Mononuclear cell (primary cell): ENCODE results near the gene UBE2D2. TPM values are rescaled to one million over a fixed set of nuclear protein-coding genes. Genes with fewer than 3 reads are reported as not detected.
"Not testable (repeated sequence)": the region's sequence is repeated elsewhere in the genome, so short reads cannot be mapped to it uniquely, and the experiment has no call there.

Source experiments
- H3K27me3 ChIP-seq: 2 replicates; pipeline ENCODE4 v1.6.0; 2011; ENCODE audit warnings: low read length, control low read depth; ENCODE audit not compliant: insufficient read depth
- H3K4me1 ChIP-seq: 2 replicates; pipeline ENCODE4 v1.5.1; 2011; ENCODE audit warnings: mild to moderate bottlenecking, low read length, control low read depth; ENCODE audit not compliant: insufficient read depth
- H3K4me3 ChIP-seq: 2 replicates; pipeline ENCODE4 v1.5.1; 2011; ENCODE audit warnings: mild to moderate bottlenecking, low read length, moderate library complexity
- H3K9me3 ChIP-seq: 2 replicates; pipeline ENCODE4 v1.5.1; 2011; ENCODE audit warnings: low read depth, mild to moderate bottlenecking, control low read depth, low read length
- total RNA-seq: library from RNA; depleted of rRNA; stranded (reverse); fragments of >200 nt; gene quantifications from one replicate; pipeline ENCODE4 v1.2.3, GENCODE V29; 2012

The UBE2D2 gene
- total RNA-seq, 1 donor: 81.5 TPM

DNA sequence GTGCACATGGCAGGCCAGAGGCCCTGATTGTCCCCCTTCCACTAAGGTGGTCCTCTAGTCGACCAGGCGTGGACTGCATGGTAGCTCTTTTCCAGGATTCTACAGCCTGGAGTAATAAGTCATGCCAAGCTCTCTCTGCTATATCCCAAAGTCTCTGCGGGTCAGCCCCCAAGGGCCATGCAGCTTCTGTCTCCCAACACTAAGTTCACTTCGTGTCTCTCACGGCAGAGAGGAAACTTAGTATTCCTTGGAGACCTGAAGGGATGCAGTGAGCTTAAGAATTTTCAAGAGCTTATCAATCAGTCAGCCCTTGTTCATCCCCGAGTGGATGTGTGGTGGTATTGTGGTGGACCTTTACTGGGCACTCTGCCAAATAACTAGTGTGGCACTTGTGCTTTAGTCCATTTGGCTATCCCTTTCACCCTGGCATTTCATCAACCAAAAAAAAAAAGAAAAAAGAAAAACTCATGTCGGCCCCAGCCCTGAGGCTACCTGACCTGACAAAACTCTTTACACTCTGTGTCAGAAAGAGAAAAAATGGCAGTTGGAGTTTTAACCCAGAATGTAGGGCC is 33.2 kb upstream of the UBE2D2 start:
- H3K27me3 ChIP-seq, H3K4me3 ChIP-seq, H3K9me3 ChIP-seq: not testable (repeated sequence)
- H3K4me1 ChIP-seq: peaks cover 11% of the 10 kb centered on the region

DNA sequence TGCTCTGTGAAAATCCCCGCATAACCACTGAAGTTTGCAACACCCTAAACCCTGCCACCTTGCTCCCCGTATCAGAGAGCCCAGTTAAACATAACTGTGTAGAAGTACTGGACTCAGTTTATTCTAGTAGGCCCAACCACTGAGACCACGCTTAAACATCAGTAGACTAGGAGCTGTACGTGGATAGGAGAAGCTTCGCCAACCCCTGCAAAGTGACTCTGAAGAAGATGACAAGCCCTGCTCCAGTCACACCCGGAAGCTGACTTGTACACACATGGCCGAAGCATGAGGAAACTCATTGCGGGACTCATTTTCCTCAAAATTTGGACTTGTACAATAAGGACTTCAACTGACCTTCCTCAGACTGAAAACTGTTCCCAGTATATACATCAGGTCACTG is 32.4 kb upstream of the UBE2D2 start:
- not testable (repeated sequence) for H3K27me3 ChIP-seq, H3K4me3 ChIP-seq, H3K9me3 ChIP-seq
- H3K4me1 ChIP-seq: peaks cover 11% of the 10 kb centered on the region

DNA sequence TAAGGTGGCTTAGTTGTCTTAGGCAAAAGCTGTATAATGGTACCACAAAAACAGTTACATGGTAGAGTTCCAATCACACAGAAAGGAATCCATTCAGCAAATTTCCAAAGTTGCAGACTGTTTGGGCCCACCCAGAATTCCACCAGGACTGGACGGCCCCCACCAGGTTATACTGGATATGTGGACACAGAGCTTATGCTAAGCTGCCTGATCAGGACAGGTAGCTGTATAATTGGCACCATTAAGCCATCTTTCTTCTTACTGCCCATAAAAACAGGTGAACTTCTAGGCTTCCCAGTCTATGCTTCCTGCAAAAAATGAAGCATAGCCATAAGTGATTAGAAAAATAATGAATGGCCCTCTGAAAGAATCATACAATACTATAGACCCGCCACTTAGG is 31.1 kb upstream of the UBE2D2 start:
- not testable (repeated sequence) for H3K27me3 ChIP-seq, H3K9me3 ChIP-seq, H3K4me3 ChIP-seq, H3K4me1 ChIP-seq

DNA sequence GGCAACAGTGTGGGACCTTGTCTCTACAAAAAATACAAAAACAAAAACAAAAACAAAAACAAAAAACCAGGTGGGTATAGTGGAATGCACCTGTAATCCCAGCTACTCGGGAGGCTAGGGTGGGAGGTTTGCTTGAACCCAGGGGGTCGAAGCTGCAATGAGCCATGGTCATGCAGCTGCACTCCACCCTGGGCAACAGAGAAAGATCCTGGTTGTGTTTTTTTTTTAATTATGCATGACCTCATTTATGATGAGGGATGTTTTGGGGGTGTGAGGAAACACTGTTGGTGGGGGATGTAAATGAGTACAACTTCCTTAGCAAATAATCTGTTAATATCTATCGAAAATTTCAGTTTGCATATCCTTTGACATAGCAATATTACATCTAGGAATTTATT is 29.4 kb upstream of the UBE2D2 start:
- H3K4me1 ChIP-seq: no peaks in the 10 kb centered on the region
- no peaks in the 10 kb centered on the region for H3K27me3 ChIP-seq
- no peak overlapping the region for H3K4me3 ChIP-seq
- no peaks in the 10 kb centered on the region for H3K9me3 ChIP-seq

DNA sequence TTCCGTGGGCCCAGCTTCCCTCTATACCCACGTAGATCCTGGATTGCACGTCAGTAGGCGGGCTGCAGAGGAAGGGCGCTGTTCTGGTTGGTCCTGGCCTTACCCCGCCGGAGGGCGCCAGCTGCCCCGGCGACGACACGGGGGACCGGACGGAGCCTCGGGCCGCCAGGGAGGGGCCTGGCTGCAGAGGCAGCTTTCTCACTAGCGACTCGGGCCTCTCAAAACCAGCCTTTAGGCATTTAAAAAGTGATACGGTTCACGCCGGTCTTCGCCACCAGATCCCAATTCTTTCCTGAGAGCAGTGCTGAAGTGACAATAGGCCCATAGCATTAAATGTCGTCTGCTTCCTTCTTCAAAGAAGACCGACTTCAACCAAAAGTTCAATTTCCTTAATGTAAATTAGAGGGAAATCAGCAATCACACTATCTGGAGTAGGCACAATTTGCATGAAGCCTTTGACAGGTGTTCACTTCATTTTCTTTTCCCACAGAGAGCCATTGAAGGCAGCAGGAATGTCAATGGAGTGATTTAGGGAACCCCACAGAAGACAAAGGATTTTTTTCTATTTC is 17.6 kb upstream of the UBE2D2 start:
- Histone ChIP-seq H3K9me3 (no peaks in the 10 kb centered on the region), H3K4me1 (peaks cover 10% of the 10 kb centered on the region), H3K27me3 (no peaks in the 10 kb centered on the region), H3K4me3 (no peak overlapping the region)

DNA sequence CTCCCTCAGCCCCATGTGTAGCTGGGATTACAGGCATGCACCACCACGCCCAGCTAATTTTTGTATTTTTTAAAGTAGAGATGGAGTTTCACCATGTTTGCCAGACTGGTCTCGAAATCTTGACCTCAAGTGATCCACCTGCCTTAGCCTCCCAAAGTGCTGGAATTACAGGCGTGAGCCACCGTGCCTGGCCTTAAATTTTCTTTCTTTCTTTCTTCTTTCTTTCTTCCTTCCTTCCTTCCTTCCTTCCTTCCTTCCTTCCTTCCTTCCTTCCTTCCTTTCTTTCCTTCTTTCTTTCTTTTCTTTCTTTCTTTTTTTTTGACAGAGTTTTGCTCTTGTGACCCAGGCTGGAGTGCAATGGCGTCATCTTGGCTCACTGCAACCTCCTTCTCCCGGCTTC is 14.5 kb upstream of the UBE2D2 start:
- H3K27me3 ChIP-seq, H3K4me1 ChIP-seq, H3K9me3 ChIP-seq, H3K4me3 ChIP-seq: not testable (repeated sequence)

DNA sequence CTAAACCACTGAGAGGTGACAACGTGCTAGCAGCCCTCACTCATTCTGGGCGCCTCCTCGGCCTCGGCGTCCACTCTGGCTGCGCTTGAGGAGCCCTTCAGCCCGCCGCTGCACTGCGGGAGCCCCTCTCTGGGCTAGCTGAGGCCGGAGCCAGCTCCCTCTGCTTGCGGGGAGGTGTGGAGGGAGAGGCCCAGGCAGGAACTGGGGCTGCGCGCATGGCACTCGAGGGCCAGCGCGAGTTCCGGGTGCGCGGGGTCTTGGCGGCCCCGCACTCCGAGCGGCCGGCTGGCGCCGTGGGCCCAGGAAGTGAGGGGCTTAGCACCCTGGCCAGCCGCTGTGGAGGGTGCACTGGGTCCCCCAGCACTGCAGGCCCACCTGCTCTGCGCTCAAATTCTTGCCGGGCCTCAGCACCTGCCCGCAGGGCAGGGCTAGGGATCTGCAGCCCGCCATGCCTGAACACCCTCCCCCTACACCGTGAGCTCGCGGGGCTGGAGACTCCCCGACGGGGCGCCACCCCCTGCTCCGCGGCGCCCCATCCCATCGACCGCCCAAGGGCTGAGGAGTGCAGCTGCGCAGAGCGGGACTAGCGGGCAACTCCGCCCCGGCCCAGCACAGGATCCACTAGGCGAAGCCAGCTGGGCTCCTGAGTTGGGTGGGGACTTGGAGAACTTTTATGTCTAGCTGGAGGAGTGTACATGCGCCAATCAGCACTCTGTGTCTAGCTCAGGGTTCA is 11.8 kb upstream of the UBE2D2 start:
- H3K4me3 ChIP-seq: no peak overlapping the region
- no peaks in the 10 kb centered on the region for H3K4me1 ChIP-seq
- H3K9me3 ChIP-seq: no peaks in the 10 kb centered on the region
- H3K27me3 ChIP-seq: no peaks in the 10 kb centered on the region

DNA sequence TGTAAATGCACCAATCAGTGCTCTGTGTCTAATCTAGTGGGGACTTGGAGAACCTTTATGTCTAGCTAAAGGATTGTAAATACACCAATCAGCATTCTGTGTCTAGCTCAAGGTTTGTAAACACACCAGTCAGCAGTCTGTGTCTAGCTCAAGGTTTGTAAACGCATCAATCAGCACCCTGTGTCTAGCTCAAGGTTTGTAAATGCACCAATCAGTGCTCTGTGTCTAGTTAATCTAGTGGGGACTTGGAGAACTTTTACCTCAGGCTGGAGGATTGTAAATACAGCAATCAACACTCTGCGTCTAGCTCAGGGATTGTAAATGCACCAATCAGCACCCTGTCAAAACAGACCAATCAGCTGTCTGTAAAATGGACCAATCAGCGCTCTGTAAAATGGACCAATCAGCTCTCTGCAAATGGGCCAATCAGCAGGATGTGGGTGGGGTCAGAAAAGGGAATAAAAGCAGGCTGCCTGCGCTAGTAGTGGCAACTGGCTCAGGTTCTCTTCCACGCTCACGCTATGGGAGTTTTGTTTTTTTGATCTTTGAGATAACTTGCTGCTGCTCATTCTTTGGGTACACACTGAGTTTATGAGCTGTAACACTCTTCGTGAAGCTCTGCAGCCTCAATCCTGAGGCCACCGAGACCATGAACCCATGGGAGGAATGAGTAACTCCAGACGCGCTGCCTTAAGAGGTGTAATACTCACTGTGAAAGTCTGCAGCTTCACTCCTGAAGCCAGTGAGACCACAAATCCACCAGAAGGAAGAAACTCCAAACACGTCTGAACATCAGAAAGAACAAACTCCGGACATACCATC is 10.9 kb upstream of the UBE2D2 start:
- H3K4me3 ChIP-seq, H3K4me1 ChIP-seq, H3K27me3 ChIP-seq, H3K9me3 ChIP-seq: not testable (repeated sequence)

DNA sequence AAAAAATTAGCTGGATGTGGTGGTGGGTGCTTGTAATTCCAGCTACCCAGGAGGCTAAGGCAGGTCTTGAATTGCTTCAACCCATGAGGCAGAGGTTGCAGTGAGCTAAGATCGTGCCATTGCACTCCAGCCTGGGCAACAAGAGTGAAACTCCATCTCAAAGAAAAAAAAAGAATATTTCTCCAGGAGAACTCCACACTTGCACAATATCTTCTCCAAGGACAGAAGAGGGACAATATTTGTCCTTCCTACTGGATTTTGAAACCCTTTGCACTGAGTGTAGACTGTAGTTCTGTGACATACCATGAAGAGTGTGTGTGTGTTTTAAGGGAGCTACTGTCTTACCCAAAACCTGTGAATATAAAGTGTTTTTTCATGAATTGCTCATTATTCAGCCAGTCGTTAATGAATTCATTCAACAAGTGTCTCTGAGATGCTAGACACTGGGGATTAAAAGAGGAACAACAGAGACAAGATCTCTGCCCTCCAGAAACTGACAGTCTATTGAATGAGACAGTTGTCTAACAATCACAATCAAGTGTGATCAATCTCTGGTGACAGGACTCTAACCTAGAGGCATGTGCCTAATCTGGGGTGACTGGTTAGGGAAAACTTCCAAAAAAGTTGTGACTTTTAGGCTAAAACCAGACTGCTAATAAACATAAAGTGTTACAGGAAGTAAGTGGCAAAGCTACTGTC is 9.8 kb upstream of the UBE2D2 start:
- no peak overlapping the region for H3K4me3 ChIP-seq
- no peaks in the 10 kb centered on the region for H3K4me1 ChIP-seq
- H3K9me3 ChIP-seq: no peaks in the 10 kb centered on the region
- no peaks in the 10 kb centered on the region for H3K27me3 ChIP-seq

DNA sequence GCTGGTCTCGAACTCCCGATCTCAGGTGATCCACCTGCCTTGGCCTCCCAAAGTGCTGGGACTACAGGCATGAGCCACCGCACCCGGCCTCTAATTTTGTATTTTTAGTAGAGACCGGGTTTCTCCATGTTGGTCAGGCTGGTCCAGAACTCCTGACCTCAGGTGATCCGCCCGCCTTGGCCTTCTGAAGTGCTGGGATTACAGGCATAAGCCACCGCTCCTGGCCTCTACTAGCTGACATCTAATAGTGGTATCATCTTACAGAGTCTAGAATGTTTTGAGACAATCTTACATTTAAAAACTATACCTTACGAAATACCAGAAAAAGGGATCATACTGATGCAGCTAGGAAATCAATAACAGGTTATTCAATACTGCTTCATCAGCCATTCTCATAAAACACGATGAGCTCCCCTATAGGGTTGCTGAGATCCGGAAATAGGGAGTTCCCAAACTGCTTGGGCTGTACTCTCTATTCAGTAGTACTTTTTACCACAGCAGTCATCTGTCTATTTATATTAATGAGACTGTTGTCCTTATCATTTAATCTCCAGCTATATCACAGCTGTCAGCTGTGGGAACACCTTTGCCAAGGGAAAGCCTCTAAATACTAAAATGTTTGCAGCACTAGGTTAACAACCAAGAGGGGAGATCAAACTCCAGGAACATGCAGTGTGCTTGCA is 8.1 kb upstream of the UBE2D2 start:
- H3K4me3 ChIP-seq: no peak overlapping the region
- H3K9me3 ChIP-seq: no peaks in the 10 kb centered on the region
- no peaks in the 10 kb centered on the region for H3K4me1 ChIP-seq
- H3K27me3 ChIP-seq: no peaks in the 10 kb centered on the region

DNA sequence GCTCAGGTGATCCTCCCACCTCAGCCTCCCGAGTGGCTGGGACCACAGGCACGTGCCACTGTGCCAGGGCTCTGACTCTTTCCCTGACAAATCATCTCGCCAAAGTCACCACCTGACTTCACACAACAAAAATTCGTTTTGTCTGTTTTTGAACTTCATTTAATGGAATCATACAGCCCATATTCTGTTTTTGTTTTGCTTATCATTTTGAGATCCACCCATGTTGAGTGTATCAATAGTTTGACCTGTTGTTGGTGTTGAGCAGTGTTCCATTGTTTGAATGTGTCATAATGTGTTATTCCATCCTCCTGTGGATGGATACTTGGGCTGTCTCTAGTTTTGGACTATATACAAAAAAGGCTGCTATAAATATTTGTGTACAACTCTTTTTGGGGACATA is 6.9 kb upstream of the UBE2D2 start:
- Histone ChIP-seq H3K9me3 (no peaks in the 10 kb centered on the region), H3K4me1 (no peaks in the 10 kb centered on the region), H3K4me3 (no peak overlapping the region), H3K27me3 (no peaks in the 10 kb centered on the region)

DNA sequence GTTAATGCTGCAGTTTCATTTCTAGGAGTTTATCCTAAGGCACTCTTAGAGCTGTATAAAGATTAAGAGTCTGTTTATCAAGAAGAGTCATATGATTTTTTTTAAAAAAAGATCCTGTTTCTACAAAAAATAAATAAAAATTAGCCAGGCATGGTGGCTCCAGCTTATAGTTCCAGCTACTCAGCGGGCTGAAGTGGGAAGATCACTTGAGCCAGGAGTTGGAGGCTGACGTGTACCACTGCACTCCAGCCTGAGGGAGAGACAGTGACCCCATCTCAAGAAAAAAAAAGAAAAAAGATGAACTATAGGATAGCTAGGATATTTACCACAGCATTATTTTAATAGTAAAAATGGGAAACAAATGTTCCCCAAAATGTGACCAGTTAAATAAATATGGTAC is 3.3 kb upstream of the UBE2D2 start:
- H3K4me3 ChIP-seq: no peak overlapping the region
- H3K27me3 ChIP-seq: no peaks in the 10 kb centered on the region
- no peaks in the 10 kb centered on the region for H3K9me3 ChIP-seq
- H3K4me1 ChIP-seq: peaks cover 9% of the 10 kb centered on the region

DNA sequence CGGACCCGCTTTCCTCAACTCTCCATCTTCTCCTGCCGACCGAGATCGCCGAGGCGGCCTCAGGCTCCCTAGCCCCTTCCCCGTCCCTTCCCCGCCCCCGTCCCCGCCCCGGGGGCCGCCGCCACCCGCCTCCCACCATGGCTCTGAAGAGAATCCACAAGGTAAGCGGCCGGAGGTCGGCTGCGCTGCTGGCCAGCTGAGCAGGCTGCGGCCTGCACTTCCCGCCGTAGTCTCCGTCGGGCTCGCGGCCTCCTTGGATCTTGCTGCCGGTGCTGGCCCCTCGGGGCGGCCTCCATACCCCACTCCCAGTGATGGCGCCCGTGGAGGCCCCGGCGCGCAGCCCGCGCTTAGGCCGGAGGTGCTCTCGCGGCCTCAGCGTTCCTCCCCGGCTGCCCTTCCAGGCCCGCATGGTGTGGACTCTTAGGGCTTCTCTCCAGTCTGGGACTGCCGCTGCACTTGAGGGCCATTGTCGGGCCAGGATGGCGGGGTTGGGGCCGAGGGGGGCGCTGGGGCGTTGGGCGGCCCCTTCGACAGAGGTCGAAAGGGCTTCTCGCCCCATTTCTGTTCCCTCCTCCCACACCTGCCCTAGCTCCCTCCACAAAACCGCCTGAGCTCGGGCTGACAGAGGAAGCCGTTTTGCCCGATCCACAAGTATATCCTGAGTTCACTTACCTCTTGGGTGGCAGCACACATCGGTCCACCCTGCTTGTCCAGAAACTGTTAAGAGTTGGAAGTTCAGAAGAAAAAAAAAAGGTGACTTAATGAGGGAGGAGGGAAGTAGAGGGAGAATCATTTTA is 714 bp downstream of the UBE2D2 start:
- H3K4me3 ChIP-seq: peak overlapping the region; percentile 84
- H3K9me3 ChIP-seq: no peaks in the 10 kb centered on the region
- H3K27me3 ChIP-seq: no peaks in the 10 kb centered on the region
- peaks cover 49% of the 10 kb centered on the region for H3K4me1 ChIP-seq

DNA sequence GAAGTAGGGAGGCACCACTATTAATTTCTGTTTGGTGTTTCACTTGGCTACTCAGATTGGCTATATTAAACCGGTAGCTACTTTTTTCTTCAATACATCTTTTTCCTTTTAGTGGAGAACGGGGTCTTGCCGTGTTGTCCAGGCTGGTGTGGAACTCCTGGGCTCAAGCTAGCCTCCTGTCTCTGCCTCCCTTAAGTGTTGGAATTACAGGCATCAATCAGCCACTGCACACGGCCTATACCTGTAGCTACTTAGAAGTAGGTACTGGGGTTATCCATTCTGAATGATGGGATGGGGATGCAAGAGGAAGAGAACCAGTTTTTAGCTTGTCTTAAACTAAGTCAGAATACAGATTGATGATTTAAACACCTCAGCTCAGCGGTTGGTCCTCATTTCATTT is 1.7 kb downstream of the UBE2D2 start:
- H3K4me1 ChIP-seq: peaks cover 59% of the 10 kb centered on the region
- no peaks in the 10 kb centered on the region for H3K9me3 ChIP-seq
- H3K4me3 ChIP-seq: peak overlapping the region; percentile 84
- H3K27me3 ChIP-seq: no peaks in the 10 kb centered on the region
